ENCODE data around the gene IPO4.
"Not testable (repeated sequence)": the region's sequence is repeated elsewhere in the genome, so short reads cannot be mapped to it uniquely, and the experiment has no call there.

Gene IPO4, protein sequence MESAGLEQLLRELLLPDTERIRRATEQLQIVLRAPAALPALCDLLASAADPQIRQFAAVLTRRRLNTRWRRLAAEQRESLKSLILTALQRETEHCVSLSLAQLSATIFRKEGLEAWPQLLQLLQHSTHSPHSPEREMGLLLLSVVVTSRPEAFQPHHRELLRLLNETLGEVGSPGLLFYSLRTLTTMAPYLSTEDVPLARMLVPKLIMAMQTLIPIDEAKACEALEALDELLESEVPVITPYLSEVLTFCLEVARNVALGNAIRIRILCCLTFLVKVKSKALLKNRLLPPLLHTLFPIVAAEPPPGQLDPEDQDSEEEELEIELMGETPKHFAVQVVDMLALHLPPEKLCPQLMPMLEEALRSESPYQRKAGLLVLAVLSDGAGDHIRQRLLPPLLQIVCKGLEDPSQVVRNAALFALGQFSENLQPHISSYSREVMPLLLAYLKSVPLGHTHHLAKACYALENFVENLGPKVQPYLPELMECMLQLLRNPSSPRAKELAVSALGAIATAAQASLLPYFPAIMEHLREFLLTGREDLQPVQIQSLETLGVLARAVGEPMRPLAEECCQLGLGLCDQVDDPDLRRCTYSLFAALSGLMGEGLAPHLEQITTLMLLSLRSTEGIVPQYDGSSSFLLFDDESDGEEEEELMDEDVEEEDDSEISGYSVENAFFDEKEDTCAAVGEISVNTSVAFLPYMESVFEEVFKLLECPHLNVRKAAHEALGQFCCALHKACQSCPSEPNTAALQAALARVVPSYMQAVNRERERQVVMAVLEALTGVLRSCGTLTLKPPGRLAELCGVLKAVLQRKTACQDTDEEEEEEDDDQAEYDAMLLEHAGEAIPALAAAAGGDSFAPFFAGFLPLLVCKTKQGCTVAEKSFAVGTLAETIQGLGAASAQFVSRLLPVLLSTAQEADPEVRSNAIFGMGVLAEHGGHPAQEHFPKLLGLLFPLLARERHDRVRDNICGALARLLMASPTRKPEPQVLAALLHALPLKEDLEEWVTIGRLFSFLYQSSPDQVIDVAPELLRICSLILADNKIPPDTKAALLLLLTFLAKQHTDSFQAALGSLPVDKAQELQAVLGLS

DNA sequence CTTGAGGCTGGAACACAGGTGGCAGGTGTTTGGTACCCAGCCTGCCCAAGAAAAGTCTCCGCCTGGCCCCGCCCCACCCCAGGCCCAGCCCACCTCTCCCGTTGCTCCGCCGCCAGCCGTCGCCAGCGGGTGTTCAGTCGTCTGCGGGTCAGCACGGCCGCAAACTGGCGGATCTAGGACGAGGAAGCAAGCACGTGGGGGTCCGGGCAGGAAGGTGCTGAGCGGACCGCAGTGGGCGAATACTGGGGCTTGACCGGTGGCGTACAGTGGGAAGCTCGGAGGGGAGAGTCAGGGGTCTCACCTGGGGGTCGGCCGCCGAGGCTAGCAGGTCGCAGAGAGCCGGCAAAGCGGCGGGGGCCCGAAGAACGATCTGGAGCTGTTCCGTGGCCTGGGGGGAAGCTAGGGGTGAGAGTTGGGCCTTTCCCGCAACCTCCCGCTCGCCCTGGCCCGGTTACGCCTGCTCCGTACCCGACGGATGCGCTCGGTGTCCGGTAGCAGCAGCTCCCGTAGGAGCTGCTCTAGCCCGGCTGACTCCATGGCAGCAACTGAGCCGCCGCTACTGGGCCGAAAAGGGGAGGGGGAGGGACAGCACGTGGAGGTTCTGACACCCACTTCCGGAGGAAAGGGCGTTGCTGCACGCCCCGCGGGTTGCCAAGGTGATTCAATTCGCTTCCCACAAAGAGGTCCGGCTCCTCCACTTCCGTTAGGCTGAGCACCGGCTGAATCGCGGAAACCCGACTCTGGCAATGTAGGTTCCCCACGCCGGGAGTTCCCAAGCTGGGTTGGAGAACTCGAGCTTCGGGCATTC lies at the start of gene IPO4:
Gene IPO4, minus strand, starts transcription at position 566 of the 808 bp plus-strand sequence. Its CDS starts 29 bp downstream, at position 537.
- DNase-seq (ENCODE audit: low spot score) = peak; percentile 98

DNA sequence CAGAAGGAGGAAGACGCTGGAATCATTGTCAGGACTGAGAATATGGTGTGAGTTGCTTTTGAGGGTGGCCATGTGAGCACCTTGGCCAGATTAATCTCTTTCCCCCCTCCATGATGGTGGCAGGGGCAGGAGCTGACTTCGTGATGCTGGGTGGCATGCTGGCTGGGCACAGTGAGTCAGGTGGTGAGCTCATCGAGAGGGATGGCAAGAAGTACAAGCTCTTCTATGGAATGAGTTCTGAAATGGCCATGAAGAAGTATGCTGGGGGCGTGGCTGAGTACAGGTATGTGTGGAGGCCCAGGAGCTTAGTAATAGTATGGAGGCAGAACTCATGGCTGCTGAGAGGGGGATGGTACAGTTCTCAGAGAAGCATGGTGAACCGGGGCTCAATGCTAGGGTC lies 49.5 kb upstream of the IPO4 start:
- peak; percentile 26 for DNase-seq (ENCODE audit: low spot score)

DNA sequence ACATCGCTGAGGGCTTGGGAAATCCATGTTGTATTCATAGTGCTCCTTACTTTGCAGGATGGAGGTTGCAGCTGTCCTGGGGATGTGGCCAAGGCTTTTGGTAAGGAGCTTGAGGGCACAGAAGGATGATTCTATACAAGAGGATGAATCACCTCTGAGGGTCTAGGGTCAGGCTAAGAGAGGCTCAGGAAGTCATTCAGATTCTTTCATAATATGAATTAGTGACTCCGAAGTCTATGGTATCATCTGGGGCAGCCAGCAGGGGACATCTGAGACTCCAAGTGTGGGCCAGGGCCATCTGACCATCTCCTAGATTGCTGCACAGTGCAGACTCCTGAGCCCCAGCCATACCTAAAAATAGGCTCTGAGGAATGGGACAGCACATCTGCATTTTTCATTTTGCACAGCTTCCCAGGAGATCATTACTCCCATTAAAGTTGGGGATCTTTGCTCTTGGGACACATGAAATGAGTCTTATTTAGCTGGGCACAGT lies 48.9 kb upstream of the IPO4 start:
- DNase-seq (ENCODE audit: low spot score) = no peak

DNA sequence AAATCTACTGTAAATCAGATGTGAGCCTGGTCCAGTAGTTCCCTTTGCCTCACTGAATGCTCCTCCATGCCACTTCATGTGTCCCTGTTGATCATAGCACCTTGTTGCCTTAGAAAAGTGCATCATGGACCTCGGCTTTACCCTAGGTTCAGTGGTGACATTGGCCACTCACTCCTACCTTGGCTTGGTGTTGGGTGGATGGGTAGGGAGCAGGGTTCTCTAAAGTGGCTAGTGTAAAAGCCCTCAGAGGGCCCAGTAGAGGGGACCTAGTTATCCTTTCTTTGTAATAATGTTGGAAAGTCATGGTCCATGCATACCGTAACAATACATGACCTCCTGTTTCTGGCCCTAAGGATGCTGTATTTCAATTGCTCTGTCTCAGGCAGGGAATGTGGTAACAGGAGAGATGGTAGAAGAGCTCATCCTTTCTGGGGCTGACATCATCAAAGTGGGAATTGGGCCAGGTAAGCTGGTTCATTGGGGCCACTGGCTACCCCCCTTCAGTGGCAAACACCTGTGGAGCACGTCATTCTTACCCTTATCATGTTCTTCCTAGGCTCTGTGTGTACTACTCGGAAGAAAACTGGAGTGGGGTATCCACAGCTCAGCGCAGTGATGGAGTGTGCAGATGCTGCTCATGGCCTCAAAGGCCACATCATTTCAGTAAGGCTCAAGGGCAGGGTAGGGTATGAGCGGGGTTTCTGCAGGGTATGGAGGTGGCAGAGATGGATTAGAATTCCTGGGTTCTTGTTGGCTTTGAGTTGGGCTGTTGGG lies 48.3 kb upstream of the IPO4 start:
- no peak for DNase-seq (ENCODE audit: low spot score)

DNA sequence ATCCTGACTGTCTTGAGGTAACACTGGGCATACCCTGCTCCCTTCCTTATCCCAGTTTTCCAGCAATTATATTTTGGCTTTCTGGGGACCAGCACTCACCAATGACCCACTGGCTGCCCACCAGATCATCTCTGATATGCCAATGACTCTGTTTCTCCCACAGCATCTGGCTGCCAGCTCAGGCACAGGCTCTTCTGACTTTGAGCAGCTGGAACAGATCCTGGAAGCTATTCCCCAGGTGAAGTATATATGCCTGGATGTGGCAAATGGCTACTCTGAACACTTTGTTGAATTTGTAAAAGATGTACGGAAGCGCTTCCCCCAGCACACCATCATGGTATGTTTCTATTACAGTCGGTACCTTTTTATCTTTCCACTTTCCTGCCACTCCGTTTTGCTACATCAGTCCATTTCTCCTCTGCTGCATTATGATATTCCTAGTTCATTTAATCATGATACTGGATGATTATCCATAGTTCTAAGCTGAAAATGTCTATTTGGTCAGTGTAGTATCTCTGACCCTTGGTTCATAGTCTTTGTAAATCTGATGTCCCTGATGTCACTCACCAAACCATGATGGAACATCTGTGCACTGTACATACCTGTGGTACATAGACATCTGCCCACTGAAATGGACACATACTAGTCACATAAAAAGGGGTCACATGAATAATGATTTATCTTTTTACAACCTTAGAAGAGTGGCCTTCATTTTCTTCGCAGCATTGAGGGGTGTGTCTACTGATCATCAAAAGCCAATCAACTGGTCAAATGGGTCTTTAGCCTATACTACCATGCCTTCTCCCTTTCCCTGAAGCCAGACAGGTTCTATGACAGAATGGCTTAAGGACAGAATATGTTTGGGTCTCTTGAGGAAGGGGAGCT lies 47.4 kb upstream of the IPO4 start:
- DNase-seq (ENCODE audit: low spot score) = no peak

DNA sequence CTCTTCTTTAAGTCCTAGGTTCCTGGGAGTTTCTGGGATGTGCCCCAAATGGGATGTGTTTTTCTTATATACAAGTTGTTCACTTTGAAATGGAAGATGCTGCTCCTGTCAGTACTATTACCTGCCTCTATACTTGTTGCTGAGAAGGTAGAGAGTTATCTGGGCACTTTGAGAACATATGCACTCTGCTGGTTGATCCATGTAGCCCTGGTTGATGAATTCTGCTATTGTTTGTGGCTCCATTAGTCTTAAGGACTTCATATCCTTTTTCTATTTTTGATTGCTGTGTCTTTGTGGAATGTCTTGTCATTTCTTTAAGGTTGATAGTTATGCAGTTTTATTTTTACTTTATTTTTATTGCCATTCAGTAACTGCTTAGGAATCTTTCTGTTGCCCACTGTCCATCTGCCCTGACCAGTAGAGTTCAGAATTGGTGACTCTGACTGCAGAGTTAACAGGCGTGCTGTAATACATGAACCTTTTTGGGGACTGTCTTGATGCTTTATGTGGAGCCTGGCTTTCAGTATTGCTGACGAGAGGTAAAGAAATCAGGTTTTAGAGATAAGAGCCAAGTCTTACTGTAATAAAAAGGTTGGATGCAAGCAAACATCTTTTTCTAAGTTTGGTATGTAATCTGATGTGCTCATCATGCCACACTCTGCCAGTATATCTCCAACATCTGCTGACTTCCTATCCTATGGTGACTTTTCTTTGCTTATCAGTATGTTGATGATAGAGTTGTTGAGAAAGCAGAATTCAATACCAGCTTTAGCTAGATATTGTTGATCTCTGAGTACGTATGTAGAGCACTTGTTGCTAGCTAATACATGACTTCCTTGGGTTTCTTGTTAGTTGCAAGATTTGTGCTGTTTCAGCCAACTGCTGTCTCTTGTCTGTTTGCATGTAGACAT lies 45.7 kb upstream of the IPO4 start:
- no peak for DNase-seq (ENCODE audit: low spot score)

DNA sequence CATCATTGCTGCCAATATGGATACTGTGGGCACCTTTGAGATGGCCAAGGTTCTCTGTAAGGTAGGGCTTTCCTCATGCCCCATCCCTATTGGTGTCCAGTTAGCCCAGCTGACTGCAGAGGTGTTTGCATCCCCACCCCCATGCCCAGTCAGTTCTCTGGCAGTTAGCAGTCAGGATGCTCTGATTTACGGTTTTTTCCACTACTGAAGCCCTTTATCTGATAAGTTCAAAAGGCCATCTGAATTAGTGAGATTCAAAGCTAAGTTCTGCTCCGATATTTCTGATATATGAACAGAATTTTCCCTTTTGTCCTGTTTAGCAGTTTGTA lies 44.9 kb upstream of the IPO4 start:
- no peak for DNase-seq (ENCODE audit: low spot score)

DNA sequence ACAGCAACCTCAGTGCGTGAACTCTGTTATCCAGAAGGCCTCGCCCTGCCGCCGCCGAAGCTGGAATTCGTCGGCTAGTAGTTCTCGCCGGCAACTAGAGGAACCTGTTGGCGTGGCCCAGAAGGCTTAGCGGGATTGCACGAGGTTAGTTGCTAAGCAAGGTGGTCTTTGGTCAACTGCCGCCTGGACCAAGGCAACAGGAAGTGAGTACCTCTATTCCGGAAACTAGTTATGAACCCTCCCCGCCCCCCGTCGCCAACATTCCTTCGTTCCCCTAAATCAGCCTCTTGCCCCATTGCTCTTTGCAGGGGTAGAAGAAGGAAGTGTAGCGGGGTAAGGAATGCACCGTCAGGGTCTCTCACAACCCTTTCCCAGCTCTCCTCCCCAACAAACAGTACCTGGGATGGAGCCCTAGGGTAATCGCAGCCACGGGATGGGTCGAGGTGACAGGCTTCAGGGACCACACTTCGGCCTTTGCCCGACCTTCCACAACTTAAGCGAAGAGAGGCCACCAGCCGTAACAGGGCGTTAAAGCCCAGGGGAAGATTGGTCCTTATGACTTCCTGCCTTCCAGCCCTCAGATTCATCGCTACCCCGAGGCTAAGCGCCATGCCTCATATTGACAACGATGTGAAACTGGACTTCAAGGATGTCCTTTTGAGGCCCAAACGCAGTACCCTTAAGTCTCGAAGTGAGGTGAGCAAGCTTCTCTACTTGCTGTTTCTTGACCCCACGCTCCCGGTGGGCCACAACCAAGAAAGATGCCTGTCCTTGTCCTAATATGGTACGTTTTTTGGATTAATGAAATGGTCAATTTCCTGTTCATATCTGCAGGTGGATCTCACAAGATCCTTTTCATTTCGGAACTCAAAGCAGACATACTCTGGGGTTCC lies 44.3 kb upstream of the IPO4 start, which contains the start of gene GMPR2:
Gene GMPR2, plus strand, starts transcription at position 285 of the 893 bp plus-strand sequence. Its CDS starts 325 bp downstream, at position 610.
- DNase-seq (ENCODE audit: low spot score) = peak; percentile 18

DNA sequence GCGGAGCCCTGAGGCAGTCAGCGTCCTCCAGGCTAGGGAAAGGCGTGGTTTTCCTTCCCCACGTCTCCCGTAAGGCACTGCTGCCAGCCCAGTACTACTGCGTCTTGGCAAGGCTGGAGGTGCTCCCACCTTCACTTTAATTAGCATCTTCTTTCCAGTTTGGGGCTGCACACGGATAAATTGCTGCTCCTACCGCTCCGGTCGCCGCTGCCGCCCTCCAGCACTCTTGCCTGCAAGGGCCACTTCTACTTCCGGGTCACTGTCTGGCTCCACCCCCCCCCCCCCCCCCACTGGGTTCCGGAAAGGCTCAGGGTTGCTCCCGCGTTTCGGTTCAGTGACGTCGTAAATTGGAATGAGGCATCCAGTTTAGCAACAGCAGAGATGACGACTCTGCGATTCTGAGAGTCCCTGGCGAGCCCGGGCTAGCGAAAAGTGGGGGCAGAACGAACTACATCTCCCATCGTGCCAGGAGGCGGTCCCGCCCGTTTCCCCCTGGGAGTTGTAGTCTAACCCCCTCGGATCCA lies 43.6 kb upstream of the IPO4 start, which contains the start of gene NEDD8:
Gene NEDD8, minus strand, starts transcription at position 247 of the 524 bp plus-strand sequence. Its CDS starts 100 bp downstream, at position 147.
- peak; percentile 87 for DNase-seq (ENCODE audit: low spot score)

DNA sequence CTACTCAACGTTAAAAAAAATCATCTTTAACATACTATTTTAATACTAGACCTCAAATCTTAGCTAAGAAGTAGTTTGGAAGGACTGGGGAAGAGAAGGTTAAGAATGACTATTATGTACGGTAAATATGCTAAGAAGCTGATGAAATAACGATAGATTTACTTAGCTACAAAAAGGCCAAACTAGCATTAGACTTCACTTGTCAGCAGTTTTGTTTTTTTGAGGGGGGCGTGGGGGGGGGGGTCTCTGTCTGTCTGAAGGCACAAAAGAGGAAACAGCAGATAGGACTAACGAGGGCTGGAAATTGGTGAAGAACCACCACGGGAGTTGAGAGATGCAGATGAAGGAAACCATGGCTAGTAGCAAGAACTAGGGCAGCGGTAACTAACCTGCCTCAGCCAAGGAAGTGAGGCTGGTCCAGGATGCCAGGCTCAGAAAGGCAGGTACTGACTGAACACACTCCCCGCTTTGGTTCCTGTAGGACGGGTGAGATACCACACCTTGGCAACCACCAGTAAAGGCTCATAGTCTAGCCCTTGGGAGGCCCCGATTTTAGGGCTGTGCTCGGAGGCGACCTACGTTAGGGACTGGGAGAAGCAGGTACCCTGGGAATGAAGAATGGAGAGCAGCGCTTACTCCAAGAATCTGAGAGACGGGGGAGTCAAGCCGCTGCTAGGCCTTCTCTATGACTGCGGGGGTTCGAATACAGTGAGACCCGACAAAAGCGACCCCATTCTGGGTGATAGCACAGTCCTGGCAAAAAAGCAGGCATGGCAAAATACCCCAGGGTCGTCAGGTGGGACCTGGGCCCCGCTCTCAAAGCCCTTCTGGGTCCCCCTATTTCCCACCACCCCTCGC lies 42.9 kb upstream of the IPO4 start:
- DNase-seq (ENCODE audit: low spot score) = no peak

DNA sequence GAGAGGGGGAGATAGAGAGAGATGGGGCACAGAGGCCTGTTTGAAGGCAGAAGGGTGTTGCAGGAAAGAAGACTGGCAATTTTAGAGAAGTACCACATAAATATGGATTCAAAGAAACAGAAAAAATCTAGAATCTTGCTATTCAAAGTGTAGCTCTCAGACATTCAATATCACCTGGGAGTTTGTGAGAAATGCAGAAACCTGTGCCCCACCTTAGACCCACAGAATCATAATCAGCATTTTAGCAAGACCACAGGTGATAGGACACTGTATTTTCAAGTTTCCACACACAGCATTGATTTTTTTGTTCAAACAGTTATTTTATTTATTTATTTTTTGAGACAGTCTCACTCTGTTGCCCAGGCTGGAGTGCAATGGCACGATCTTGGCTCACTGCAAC lies 40.3 kb upstream of the IPO4 start:
- DNase-seq (ENCODE audit: low spot score) = no peak

DNA sequence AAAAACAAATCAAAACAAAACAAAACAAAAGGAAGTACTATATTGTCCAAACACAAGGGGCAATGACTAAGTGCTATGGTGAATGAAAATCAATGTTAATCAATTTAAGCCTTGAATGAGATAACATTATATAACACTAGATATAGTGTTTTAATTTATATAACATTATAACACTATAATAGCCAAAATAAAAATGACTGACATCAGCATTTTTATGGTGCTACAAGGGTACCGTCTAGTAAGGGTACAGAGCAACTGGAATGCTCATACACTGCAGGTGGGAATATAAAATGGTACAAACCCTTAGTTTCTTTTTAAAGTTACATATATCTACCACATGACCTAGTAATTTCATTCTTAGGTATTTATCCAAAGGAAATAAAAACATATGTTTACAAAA lies 37.9 kb upstream of the IPO4 start:
- no peak for DNase-seq (ENCODE audit: low spot score)

DNA sequence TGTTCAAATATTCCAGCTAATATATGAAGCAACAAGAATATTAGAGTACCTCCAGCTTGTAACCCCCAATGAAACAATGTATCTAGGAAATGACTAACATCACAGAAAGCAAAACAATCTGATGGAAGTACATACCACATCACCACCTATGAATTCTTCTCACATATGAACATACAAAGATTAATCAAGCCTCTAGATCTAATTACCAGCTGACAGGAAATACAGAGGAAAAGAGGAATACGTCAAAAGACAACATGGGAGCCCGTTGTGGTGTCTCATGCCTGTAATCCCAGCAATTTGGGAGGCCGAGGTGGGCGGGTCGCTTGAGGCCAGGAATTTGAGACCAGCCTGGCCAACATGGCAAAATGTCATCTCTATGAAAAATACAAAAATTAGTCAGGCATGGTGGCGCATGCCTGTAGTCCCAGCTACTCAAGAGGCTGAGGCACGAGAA lies 36.0 kb upstream of the IPO4 start:
- DNase-seq (ENCODE audit: low spot score) = no peak

DNA sequence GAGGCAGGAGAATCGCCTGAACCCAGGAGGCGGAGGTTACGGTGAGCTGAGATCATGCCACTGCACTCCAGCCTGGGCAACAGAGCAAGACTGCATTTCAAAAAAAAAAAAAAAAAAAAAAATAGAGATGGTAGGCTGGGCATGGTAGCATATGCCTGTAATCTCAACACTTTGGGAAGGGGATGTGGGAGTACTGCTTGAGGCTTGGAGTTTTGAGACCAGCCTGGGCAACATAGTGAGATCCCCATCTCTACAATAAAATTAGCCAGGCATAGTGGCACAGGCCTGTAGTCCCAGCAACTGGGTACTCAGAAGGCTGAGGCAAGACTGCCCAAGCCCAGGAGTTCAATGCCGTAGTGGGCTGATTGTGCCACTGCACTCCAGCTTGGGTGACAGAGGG lies 34.4 kb upstream of the IPO4 start:
- not testable (repeated sequence) for DNase-seq (ENCODE audit: low spot score)

DNA sequence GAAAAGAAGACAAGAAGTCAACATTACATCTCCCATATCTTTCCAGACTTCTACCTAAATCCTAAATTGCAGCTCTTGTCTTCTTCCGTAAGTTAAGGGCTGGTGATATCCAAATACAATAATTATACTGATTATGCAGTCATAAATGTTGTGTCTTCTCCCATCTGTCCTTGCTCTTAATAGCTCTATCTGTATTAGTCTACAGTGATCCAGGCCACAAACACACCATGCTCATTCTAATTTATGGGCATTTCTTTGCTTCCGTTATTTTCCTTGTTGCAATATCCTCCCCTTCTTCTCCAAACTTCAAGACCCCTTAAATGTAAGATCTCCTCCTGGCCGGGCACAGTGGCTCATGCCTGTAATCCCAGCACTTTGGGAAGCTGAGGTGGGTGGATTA lies 30.9 kb upstream of the IPO4 start:
- DNase-seq (ENCODE audit: low spot score) = no peak

DNA sequence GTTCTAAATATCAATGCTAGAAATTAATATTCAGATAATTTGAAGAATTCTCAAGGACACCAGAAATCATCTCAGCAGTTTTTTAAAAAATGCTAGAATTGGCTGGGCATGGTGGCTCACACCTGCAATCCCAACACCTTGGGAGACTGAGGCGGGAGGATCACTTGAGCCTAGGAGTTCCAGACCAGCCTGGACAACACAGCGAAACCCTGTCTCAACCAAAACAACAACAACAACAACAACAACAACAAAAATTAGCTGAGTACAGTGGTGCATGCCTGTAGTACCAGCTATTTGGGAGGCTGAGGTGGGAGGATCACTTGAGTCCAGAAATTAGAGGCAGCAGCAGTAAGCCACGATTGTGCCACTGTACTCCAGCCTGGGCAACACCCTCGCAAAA lies 30.5 kb upstream of the IPO4 start:
- DNase-seq (ENCODE audit: low spot score) = no peak

Data from SW480 (cell line).